HCT116 (cell line): Measurements from ENCODE around the gene TRIM50.

Experiments
- CTCF ChIP-seq, 3 experiments: fragments of 200-600 bp in 1 of 3; sonication (generic) in 1 of 3; IDR thresholded peaks in 2 of 3; conservative IDR thresholded peaks in 1 of 3; 2 replicates each; pipeline ENCODE4 v1.5.1; 2012 to 2017; ENCODE audit warnings: low read depth in 2 of 3, low read length in 2 of 3, antibody characterized with exemption in 1 of 3, borderline replicate concordance in 1 of 3, control low read depth in 1 of 3, mild to moderate bottlenecking in 1 of 3, mixed read lengths in 1 of 3, mixed run types in 1 of 3, moderate library complexity in 1 of 3; ENCODE audit not compliant: insufficient read depth in 1 of 3
- EZH2 ChIP-seq: fragments of 200-600 bp; sonication (generic); IDR thresholded peaks from 2 replicates; pipeline ENCODE4 v1.6.1; 2017; ENCODE audit warnings: antibody characterized with exemption, mixed run types
- SRF ChIP-seq: IDR thresholded peaks from 2 replicates; pipeline ENCODE4 v1.6.1; 2012; ENCODE audit warnings: low read depth

GRCh38 chr7:73376671-73377412 is 49.0 kb upstream of the TRIM50 start:
- no peak for TF ChIP-seq EZH2
- TF ChIP-seq CTCF (IDR thresholded peaks at IDR 0.05 in 2 of 3, conservative IDR thresholded peaks at IDR 0.05 in 1 of 3; ENCODE audit: borderline replicate concordance in 1 of 3, insufficient read depth in 1 of 3, low read depth in 2 of 3, low read length in 2 of 3) = no peak
- no peak for TF ChIP-seq SRF
